BLaER1 treated with 17β-estradiol and CSF1 and Interleukin-3, amounts not matched to agents 10 nM and 100 nM (cell line): ENCODE data around the gene MEX3A.
A peak's percentile ranks its signal among the peaks of the same experiment; 100 is the strongest.

ENCODE experiments used
- H3K27ac ChIP-seq, 11 experiments: shearing (Covaris generic); formaldehyde crosslinking; 2 replicates each; pipeline ENCODE4 v1.8.1; 2022
- H3K27me3 ChIP-seq, 11 experiments: shearing (Covaris generic); formaldehyde crosslinking; 2 replicates each; pipeline ENCODE4 v1.8.1; 2022
- H3K36me3 ChIP-seq, 11 experiments: shearing (Covaris generic); formaldehyde crosslinking; 2 replicates each; pipeline ENCODE4 v1.8.1; 2022
- H3K4me1 ChIP-seq, 10 experiments: shearing (Covaris generic); formaldehyde crosslinking; 2 replicates each; pipeline ENCODE4 v1.8.1; 2022
- H3K4me2 ChIP-seq, 11 experiments: shearing (Covaris generic); formaldehyde crosslinking; 2 replicates each; pipeline ENCODE4 v1.8.1; 2022
- H3K4me3 ChIP-seq, 10 experiments: shearing (Covaris generic); formaldehyde crosslinking; 2 replicates each; pipeline ENCODE4 v1.8.1; 2022
- H3K9ac ChIP-seq, 11 experiments: shearing (Covaris generic); formaldehyde crosslinking; 2 replicates each; pipeline ENCODE4 v1.8.1; 2022
- H3K9me3 ChIP-seq, 11 experiments: shearing (Covaris generic); formaldehyde crosslinking; replicated peaks in 1 of 11; 2 replicates each; pipeline ENCODE4 v1.8.1; 2022
- H4K20me1 ChIP-seq, 11 experiments: shearing (Covaris generic); formaldehyde crosslinking; 2 replicates each; pipeline ENCODE4 v1.8.1; 2022
- Cebpa-rat ChIP-seq, 11 experiments: shearing (Covaris generic); IDR thresholded peaks; 2 replicates each; pipeline ENCODE4 v1.8.1; 2022

The MEX3A gene

GRCh38 chr1:156090840-156091188 lies 8.5 kb upstream of the MEX3A start:
- peak overlapping the region in 4 of 11 experiments; percentile 45 to 78 (median 64); a peak in 6 of 22 replicates for H3K9ac ChIP-seq
- peak overlapping the region; percentile 76 to 98 (median 88) for H3K4me2 ChIP-seq
- H3K4me3 ChIP-seq: no peak overlapping the region; a peak in 2 of 20 replicates
- no peaks in the 10 kb centered on the region for H3K36me3 ChIP-seq
- peaks cover 0 to 27% (median 7%) of the 10 kb centered on the region in 11 experiments; a peak in 11 of 22 replicates for H4K20me1 ChIP-seq
- no peaks in the 10 kb centered on the region for H3K9me3 ChIP-seq
- H3K27me3 ChIP-seq: no peaks in the 10 kb centered on the region
- H3K4me1 ChIP-seq: peaks cover 39 to 72% (median 51%) of the 10 kb centered on the region in 10 experiments
- H3K27ac ChIP-seq: peak overlapping the region in 5 of 11 experiments; percentile 45 to 71 (median 70); a peak in 8 of 22 replicates
- TF ChIP-seq Cebpa-rat (IDR thresholded peaks at IDR 0.05): no peak

- peak overlapping the region in 9 of 11 experiments; percentile 34 to 71 (median 49); a peak in 17 of 22 replicates for H3K27ac ChIP-seq
- peak overlapping the region; percentile 76 to 98 (median 88) for H3K4me2 ChIP-seq
- no peaks in the 10 kb centered on the region for H3K36me3 ChIP-seq
Measured at GRCh38 chr1:156090138-156090839, 8.0 kb upstream of the MEX3A start.

GRCh38 chr1:156089704-156090103 lies 7.4 kb upstream of the MEX3A start:
- no peak for TF ChIP-seq Cebpa-rat (IDR thresholded peaks at IDR 0.05)
- Histone ChIP-seq H3K4me1 (peaks cover 38 to 70% (median 51%) of the 10 kb centered on the region in 10 experiments), H3K4me2 (peak overlapping the region; percentile 76 to 98 (median 88)), H3K27ac (peak overlapping the region in 10 of 11 experiments; percentile 4 to 71 (median 44); a peak in 18 of 22 replicates), H4K20me1 (peaks cover 0 to 19% (median 4%) of the 10 kb centered on the region in 11 experiments; a peak in 8 of 22 replicates), H3K9me3 (no peaks in the 10 kb centered on the region), H3K27me3 (no peaks in the 10 kb centered on the region), H3K36me3 (no peaks in the 10 kb centered on the region), H3K9ac (peak overlapping the region; percentile 3 to 78 (median 45); a peak in 20 of 22 replicates), H3K4me3 (peak overlapping the region in 6 of 10 experiments; percentile 4 to 43 (median 26); a peak in 8 of 20 replicates)

More at GRCh38 chr1:156090138-156090839, 8.0 kb upstream of the MEX3A start:
- Histone ChIP-seq H3K4me3 (peak overlapping the region in 5 of 10 experiments; percentile 20 to 43 (median 33); a peak in 8 of 20 replicates), H3K27me3 (no peaks in the 10 kb centered on the region), H4K20me1 (peaks cover 0 to 22% (median 4%) of the 10 kb centered on the region in 11 experiments; a peak in 8 of 22 replicates), H3K9me3 (no peaks in the 10 kb centered on the region), H3K9ac (peak overlapping the region; percentile 3 to 78 (median 45); a peak in 19 of 22 replicates), H3K4me1 (peaks cover 34 to 70% (median 49%) of the 10 kb centered on the region in 10 experiments)
- no peak for TF ChIP-seq Cebpa-rat (IDR thresholded peaks at IDR 0.05)

- no peak overlapping the region for H3K4me3 ChIP-seq
- H3K9ac ChIP-seq: peak overlapping the region in 1 of 11 experiments; percentile 38; a peak in 1 of 22 replicates
- H3K27ac ChIP-seq: no peak overlapping the region
- H3K36me3 ChIP-seq: no peaks in the 10 kb centered on the region
- peaks cover 0 to 18% (median 4%) of the 10 kb centered on the region in 11 experiments; a peak in 8 of 22 replicates for H4K20me1 ChIP-seq
- H3K9me3 ChIP-seq: no peaks in the 10 kb centered on the region
- H3K4me1 ChIP-seq: peaks cover 57 to 79% (median 69%) of the 10 kb centered on the region in 10 experiments
- TF ChIP-seq Cebpa-rat (IDR thresholded peaks at IDR 0.05): no peak
- H3K4me2 ChIP-seq: peak overlapping the region in 6 of 11 experiments; percentile 1 to 99 (median 19); a peak in 7 of 22 replicates
- H3K27me3 ChIP-seq: no peaks in the 10 kb centered on the region
Measured at GRCh38 chr1:156086256-156086662, 4.0 kb upstream of the MEX3A start.

GRCh38 chr1:156083800-156084790 lies 1.8 kb upstream of the MEX3A start:
- Histone ChIP-seq H4K20me1 (peaks cover 0 to 22% (median 17%) of the 10 kb centered on the region in 11 experiments; a peak in 14 of 22 replicates), H3K9ac (peak overlapping the region; percentile 0 to 91 (median 21); a peak in 10 of 22 replicates), H3K9me3 (no peaks in the 10 kb centered on the region), H3K4me3 (peak overlapping the region in 5 of 10 experiments; percentile 69 to 82 (median 76); a peak in 9 of 20 replicates), H3K27me3 (no peaks in the 10 kb centered on the region), H3K36me3 (no peaks in the 10 kb centered on the region), H3K4me1 (peaks cover 57 to 77% (median 65%) of the 10 kb centered on the region in 10 experiments), H3K4me2 (peak overlapping the region; percentile 90 to 99 (median 95)), H3K27ac (peak overlapping the region in 5 of 11 experiments; percentile 10 to 42 (median 31); a peak in 6 of 22 replicates)
- no peak for TF ChIP-seq Cebpa-rat (IDR thresholded peaks at IDR 0.05)

- H3K9me3 ChIP-seq: no peaks in the 10 kb centered on the region
- H3K36me3 ChIP-seq: peaks cover 0 to 13% (median 8%) of the 10 kb centered on the region in 11 experiments; a peak in 19 of 22 replicates
- H4K20me1 ChIP-seq: peaks cover 0 to 44% (median 38%) of the 10 kb centered on the region in 11 experiments; a peak in 16 of 22 replicates
- TF ChIP-seq Cebpa-rat (IDR thresholded peaks at IDR 0.05): no peak
- H3K27ac ChIP-seq: peak overlapping the region in 10 of 11 experiments; percentile 64 to 86 (median 80); a peak in 18 of 22 replicates
- peaks cover 50 to 82% (median 72%) of the 10 kb centered on the region in 10 experiments for H3K4me1 ChIP-seq
- peak overlapping the region; percentile 69 to 86 (median 76) for H3K4me3 ChIP-seq
- H3K27me3 ChIP-seq: no peaks in the 10 kb centered on the region
- H3K4me2 ChIP-seq: peak overlapping the region; percentile 95 to 99 (median 97)
- H3K9ac ChIP-seq: peak overlapping the region; percentile 76 to 92 (median 85)
Measured at GRCh38 chr1:156081917-156082308, 352 bp downstream of the MEX3A start.

GRCh38 chr1:156081180-156081916 lies 917 bp downstream of the MEX3A start:
- H3K27ac ChIP-seq: peak overlapping the region in 10 of 11 experiments; percentile 31 to 86 (median 80); a peak in 18 of 22 replicates
- H3K9me3 ChIP-seq: no peaks in the 10 kb centered on the region
- no peaks in the 10 kb centered on the region for H3K27me3 ChIP-seq
- H3K4me1 ChIP-seq: peaks cover 49 to 82% (median 74%) of the 10 kb centered on the region in 10 experiments
- peak overlapping the region; percentile 69 to 86 (median 76) for H3K4me3 ChIP-seq
- H3K4me2 ChIP-seq: peak overlapping the region; percentile 95 to 99 (median 97)
- peaks cover 0 to 50% (median 44%) of the 10 kb centered on the region in 11 experiments; a peak in 16 of 22 replicates for H4K20me1 ChIP-seq
- no peak for TF ChIP-seq Cebpa-rat (IDR thresholded peaks at IDR 0.05)
- peak overlapping the region; percentile 74 to 92 (median 84) for H3K9ac ChIP-seq
- H3K36me3 ChIP-seq: peaks cover 0 to 19% (median 14%) of the 10 kb centered on the region in 11 experiments; a peak in 19 of 22 replicates
